ENCODE results near the gene AOC3. TPM values are rescaled to one million over a fixed set of nuclear protein-coding genes. Genes with fewer than 3 reads are reported as not detected.

AOC3 gene
- polyA plus RNA-seq, 2 of the 4 experiments (the other 2 are of a cell fraction), result 0.79 to 1.4 TPM

- Histone ChIP-seq H3K27ac (peak overlapping the region; percentile 68 to 78; a peak in 5 of 6 replicates), H3K4me1 (peaks cover 27% of the 10 kb centered on the region), H3K9me3 (no peaks in the 10 kb centered on the region), H3K4me2 (peak overlapping the region; percentile 66; the same call in 1 of the 3 replicates), H3K4me3 (no peak overlapping the region)
- DNase-seq (ENCODE audit: low read depth in 1 of 2, low spot score in 1 of 2) (no peak), FAIRE-seq (no peak), ATAC-seq (no peak)
- ChIA-PET POLR2A (no interaction called here), CTCF (interaction anchor here (0.7 to 2.8 kb wide), 6 partner anchors 11 to 73 kb away, joined by 3 to 17 read pairs (median 6); partner anchors contain the start of gene AOC2)
- TF ChIP-seq ZNF302 (CRISPR knock-in tag; IDR thresholded peaks at IDR 0.05) (no peak), CHD4 (IDR thresholded peaks at IDR 0.05; ENCODE audit: borderline replicate concordance) (no peak), JUN (IDR thresholded peaks at IDR 0.05) (no peak), FOSL2 (IDR thresholded peaks at IDR 0.05) (no peak), FOSL2 (CRISPR knock-in tag; IDR thresholded peaks at IDR 0.05) (no peak), NPAS2 (CRISPR knock-in tag; IDR thresholded peaks at IDR 0.05; ENCODE audit: borderline replicate concordance) (no peak), POLR2AphosphoS2 (conservative IDR thresholded peaks at IDR 0.05; ENCODE audit: low read length) (no peak), ZC3H11A (IDR thresholded peaks at IDR 0.05) (no peak), ZFP36 (IDR thresholded peaks at IDR 0.05; ENCODE audit: borderline replicate concordance, partially characterized antibody) (no peak), MYC (IDR thresholded peaks at IDR 0.05; ENCODE audit: borderline replicate concordance, low read length) (no peak), CBX2 (IDR thresholded peaks at IDR 0.05; ENCODE audit: borderline replicate concordance, low read depth) (no peak), FOXS1 (CRISPR knock-in tag; IDR thresholded peaks at IDR 0.05) (no peak), MAX (IDR thresholded peaks at IDR 0.05) (no peak), MAFK (IDR thresholded peaks at IDR 0.05; ENCODE audit: partially characterized antibody) (no peak), SMC3 (IDR thresholded peaks at IDR 0.05) (no peak), HOXB5 (CRISPR knock-in tag; IDR thresholded peaks at IDR 0.05) (no peak), HOXB13 (CRISPR knock-in tag; IDR thresholded peaks at IDR 0.05; ENCODE audit: low read depth) (no peak), KDM5A (IDR thresholded peaks at IDR 0.05) (no peak), TP53 (CRISPR knock-in tag; IDR thresholded peaks at IDR 0.05) (no peak)
- TF ChIP-seq, protein P1, sequence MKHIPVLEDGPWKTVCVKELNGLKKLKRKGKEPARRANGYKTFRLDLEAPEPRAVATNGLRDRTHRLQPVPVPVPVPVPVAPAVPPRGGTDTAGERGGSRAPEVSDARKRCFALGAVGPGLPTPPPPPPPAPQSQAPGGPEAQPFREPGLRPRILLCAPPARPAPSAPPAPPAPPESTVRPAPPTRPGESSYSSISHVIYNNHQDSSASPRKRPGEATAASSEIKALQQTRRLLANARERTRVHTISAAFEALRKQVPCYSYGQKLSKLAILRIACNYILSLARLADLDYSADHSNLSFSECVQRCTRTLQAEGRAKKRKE (CRISPR knock-in tag; IDR thresholded peaks at IDR 0.05; ENCODE audit: low read depth), result no peak
- TF ChIP-seq, protein P2, sequence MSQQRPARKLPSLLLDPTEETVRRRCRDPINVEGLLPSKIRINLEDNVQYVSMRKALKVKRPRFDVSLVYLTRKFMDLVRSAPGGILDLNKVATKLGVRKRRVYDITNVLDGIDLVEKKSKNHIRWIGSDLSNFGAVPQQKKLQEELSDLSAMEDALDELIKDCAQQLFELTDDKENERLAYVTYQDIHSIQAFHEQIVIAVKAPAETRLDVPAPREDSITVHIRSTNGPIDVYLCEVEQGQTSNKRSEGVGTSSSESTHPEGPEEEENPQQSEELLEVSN (IDR thresholded peaks at IDR 0.05; ENCODE audit: borderline replicate concordance, low read depth), result no peak
- WGBS (ENCODE audit: missing lambda C conversion rate), result 95% methylated on average over 4 of the region's 4 CpGs
Measured at GRCh38 chr17:42893359-42893758, 42.4 kb downstream of the AOC3 start.

GRCh38 chr17:42894283-42895184 is 43.5 kb downstream of the AOC3 start:
- H3K4me3 ChIP-seq, result no peak overlapping the region
- CTCF ChIA-PET, result interaction anchor here (0.6 to 2.8 kb wide), 9 partner anchors 10 to 152 kb away, joined by 3 to 17 read pairs (median 4); partner anchors contain the start of gene AOC2
- no peak for DNase-seq (ENCODE audit: low read depth in 1 of 2, low spot score in 1 of 2)

More at GRCh38 chr17:42894283-42895184, 43.5 kb downstream of the AOC3 start:
- peak; percentile 54 for FAIRE-seq
- H3K9me3 ChIP-seq, result no peaks in the 10 kb centered on the region
- TF ChIP-seq FOSL2 (IDR thresholded peaks at IDR 0.05) (no peak), FOSL2 (CRISPR knock-in tag; IDR thresholded peaks at IDR 0.05) (no peak), KDM1A (IDR thresholded peaks at IDR 0.05; ENCODE audit: low read depth) (no peak), RARB (CRISPR knock-in tag; IDR thresholded peaks at IDR 0.05) (no peak)
- H3K4me2 ChIP-seq, result peak overlapping the region; percentile 66
- POLR2A ChIA-PET, result interaction anchor here (0.5 to 1.2 kb wide), 3 partner anchors 346 to 421 kb away, joined by 3 to 4 read pairs (median 3); no protein-coding TSS in a partner anchor
- ATAC-seq, result peak; percentile 22 to 44; a peak in 4 of 6 replicates
- H3K4me1 ChIP-seq, result peaks cover 27% of the 10 kb centered on the region
- H3K27ac ChIP-seq, result peak overlapping the region; percentile 68 to 78
- WGBS (ENCODE audit: missing lambda C conversion rate), result 57% methylated on average over 12 of the region's 12 CpGs
